HG03045 (cell line): ENCODE data around the gene MYRIP.

Experiments used
- ATAC-seq: cut with Tn5 transposase; IDR thresholded peaks from one replicate; pipeline ENCODE4 v1.9.1; 2021; ENCODE audit warnings: mild to moderate bottlenecking, moderate library complexity; ENCODE audit not compliant: unreplicated experiment

MYRIP gene

GRCh38 chr3:40172560-40172959, 363.2 kb downstream of the MYRIP start:
- no peak for ATAC-seq

DNA sequence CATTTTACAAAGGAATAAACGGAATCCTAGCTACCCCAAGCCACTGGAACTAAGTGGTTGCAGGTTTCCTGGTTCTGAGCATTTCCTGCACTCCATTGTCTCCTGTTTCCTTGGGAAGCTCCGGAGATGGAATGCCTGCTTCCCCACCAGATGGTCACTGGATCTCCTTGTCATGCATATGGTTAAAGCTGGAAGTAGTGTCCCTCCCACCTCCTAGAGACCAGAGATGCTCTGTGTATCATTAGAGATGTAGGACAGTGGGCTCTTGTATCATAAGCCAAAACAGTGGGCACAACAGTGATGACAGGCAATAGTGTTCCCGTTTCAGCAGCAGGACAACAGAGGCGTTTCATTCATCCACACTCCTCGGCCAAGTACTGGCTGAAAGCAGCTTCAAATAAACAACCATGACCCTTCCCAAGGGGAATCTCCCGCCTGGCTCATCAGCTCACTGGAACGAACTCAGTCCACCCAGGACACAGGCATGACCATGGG, 363.9 kb downstream of the MYRIP start:
- no peak for ATAC-seq

DNA sequence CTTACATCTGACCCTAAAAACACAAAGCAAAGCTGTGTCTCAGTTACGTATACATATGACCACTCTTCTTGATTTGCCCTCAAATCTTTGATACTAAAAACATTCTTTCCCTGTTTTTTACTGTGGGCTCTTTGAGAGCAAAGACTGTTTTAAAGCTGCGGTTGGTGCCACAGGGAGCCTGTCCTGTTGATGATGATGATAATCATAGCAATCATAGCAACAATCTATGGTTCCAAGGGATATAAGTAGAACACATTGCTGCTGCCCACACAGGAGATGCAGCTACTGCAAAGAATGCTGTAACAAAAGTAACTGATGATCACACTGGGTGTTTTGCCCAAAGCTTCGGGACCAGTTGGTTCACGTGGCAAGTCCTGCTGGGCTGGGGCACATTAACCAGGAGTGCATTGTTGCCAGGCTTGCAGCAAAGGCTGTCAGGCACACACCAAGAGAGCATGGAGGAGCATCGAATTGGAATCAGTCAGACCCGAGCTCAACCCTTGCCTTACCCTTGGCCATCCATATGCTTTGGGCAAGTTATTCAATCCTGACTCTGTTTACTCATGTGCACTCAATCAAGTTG, 368.7 kb downstream of the MYRIP start:
- no peak for ATAC-seq

GRCh38 chr3:40179016-40179415, 369.6 kb downstream of the MYRIP start:
- ATAC-seq = no peak

GRCh38 chr3:40181182-40181581, 371.8 kb downstream of the MYRIP start:
- no peak for ATAC-seq

DNA sequence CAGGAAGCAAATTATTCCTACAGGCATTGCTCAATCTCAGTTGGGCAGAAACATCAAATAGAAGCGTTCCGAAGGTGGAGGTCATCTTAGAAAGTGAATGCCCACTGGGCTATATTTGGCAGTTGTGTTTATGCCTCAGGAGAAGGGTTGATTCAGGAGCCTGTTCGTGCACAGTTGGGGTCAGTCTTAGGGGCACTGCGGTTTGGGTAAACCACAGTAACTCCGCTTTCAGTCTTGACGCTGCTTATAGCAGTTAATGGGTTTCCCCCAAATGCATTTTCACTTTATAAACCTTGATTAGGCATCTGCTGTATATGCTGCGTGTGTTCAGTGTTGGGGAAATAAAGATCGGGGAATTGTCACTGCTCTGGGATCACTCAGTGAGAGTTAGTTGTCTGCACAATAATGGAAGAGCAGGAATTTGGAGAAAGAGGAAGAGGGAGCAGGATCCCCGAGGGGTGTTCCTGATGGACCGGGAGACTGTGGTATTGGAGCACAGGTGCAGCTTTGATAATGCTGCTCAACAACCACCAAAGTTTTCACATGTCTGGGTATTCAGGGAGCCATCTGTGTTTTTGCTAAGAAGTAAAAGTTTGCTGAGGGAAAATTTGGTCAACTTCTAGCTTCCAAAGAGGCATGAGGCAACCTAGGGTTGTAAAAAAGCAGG, 375.8 kb downstream of the MYRIP start:
- ATAC-seq = peak; percentile 58

DNA sequence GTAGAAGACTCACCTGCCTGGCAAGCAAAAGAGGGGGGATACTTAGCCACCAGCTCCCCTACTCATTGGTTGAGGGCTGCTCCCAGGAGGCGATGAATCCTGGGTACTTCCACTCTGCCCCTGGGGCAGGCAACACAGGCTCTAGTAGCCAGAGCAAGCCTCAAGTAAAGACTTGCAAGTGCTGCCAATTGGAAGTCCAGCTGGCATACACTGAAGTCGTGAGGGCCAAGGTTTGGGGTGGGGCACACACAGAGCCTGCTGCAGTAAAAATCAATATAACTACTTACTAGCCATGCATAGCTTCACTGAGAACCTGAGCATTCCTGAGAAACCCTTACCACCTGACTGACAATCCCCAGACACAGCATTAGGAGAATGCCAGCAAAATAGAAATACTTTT, 377.1 kb downstream of the MYRIP start:
- no peak for ATAC-seq

- ATAC-seq = peak; percentile 66
Observed at GRCh38 chr3:40187945-40188344, 378.5 kb downstream of the MYRIP start.

GRCh38 chr3:40189118-40189517, 379.7 kb downstream of the MYRIP start:
- ATAC-seq = no peak

DNA sequence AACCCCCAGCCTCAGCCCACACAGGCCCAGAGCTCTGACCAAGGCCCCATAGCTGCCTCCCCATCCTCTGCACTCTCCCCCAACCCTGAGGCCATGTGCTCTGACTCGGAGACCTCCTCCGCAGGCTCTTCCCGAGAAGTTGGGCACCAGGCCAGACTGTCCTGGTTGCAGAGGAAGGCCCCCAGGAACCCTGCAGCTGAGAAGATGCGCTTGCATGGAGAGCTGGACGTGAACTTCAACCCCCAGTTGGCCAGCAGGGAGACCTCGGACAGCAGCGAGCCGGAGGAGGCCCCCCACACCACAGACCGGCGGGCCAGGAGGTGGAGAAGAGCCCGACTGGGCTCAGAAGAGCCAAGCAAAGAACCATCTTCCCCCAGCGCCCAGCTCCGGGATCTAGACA, 380.6 kb downstream of the MYRIP start:
- ATAC-seq = no peak

- no peak for ATAC-seq
Observed at GRCh38 chr3:40191251-40191650, 381.8 kb downstream of the MYRIP start.

DNA sequence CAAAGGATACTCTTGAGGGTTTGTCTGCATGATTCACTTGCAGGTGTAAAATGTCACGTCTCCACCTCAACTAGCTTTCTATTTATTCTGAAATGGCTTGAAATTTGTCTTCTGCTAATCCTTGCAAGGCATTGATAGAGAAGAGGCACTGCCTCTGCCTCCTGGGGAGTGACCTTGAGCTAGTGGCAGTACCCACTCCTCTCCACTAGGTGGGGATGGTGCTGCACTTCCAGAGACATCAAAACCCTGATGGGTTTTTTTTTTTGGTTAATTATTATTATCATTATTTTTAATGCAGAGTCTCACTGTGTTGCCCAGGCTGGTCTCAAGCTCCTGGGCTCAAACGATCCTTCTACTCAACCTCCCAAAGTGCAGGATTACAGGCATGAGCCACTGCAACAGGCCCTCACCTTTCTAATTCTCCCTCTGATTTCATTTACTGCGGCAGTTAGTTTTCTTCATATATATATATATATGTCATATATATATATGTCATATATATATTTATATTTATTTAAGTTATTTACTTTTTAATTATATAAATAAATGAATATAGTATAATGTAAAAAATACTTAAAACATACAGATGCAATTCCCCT, 382.5 kb downstream of the MYRIP start:
- peak; percentile 51 for ATAC-seq

DNA sequence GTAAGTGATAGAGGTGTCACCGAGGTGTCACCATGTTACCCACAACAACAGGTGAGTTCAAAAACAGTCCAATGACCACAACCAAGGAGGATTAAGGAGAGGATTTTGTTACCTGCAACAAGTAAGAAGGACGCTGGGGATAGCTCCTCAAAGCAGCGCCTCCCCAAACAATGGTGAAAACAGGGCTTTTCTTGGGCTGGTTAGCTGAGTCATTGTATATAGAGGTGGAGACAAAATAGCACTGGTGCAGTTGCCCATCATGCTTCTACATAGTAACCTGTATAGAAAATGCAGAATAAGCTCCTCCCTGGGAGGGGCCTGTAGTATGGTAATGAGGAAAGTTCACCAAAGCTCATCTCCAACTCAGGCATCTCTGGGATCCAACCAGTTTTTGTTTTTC, 383.2 kb downstream of the MYRIP start:
- no peak for ATAC-seq

DNA sequence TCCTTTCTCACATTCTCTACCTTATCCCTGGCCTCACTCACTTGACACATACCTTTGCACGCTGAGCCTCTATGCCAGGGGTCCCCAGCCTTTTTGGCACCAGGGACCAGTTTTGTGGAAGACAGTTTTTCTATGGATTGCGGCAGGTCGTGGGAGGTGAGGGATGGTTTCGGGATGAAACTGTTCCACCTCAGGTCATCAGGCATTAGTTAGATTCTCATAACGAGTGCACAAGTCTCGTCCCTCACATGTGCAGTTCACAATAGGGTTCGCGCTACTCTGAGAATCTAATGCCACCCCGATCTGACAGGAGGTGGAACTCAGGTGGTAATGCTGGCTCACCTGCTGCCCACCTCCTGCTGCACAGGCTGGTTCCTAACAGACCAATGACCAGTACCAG, 387.6 kb downstream of the MYRIP start:
- ATAC-seq = no peak

- ATAC-seq = no peak
Observed at GRCh38 chr3:40200692-40201316, 391.4 kb downstream of the MYRIP start.

DNA sequence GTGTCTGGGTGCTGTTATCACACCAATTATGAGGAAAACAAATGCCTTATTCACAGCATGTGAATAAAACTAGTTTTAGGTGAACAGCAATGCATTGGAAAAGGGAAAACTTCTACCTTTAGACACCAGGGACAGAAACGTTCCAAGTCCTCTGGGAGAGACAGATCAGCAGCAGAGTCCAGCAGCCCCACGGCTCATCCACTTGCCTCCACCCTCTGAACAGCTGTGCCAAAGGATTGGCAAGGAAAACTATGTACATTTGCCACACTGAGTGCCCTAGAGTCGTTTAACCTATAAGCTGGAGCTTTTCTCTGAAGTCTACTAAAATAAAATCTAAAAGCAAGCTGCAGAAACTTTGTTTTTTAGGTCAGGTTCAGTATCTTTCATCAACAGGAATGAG, 392.4 kb downstream of the MYRIP start:
- ATAC-seq = no peak

- ATAC-seq = no peak
Observed at GRCh38 chr3:40206522-40206921, 397.1 kb downstream of the MYRIP start.

- ATAC-seq = no peak
Observed at GRCh38 chr3:40207796-40208195, 398.4 kb downstream of the MYRIP start.

DNA sequence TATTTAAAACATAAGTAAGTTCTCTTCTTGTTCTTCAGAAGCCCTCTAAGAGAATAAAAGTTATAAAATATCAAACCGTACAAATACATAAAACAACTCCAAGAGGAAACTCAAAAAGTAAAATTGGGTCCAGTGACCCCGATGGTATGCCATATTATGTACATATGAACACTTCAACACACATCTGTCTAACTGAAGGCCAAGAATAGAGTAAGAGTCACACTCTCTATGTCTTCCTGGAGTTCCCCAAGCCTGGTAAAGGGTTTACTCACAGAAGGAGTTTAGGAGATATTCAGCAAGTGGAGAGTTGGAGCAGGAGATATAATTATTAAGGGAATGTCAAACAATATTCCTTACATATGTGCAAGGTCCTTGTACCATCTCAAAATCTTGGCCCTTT, 398.8 kb downstream of the MYRIP start:
- ATAC-seq = no peak

- no peak for ATAC-seq
Observed at GRCh38 chr3:40211579-40211978, 402.2 kb downstream of the MYRIP start.

DNA sequence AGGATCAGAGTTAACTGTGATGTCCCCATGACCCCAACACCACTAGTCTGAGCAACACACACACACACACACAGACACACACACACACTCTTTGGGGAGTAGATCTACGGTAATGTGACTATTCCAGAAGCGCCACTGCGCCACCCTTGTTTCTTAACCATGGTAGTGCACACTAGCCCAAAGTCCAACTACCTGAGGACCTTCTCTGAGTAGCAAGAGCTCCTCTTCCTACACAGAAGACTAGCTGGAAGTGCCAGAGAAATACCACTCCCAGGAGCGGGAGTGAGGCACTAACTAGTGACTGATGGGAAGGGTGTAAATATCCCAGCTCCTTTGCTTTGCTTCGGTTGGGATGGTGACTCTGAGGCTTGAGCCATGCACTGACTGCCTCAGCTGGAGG, 404.1 kb downstream of the MYRIP start:
- no peak for ATAC-seq

DNA sequence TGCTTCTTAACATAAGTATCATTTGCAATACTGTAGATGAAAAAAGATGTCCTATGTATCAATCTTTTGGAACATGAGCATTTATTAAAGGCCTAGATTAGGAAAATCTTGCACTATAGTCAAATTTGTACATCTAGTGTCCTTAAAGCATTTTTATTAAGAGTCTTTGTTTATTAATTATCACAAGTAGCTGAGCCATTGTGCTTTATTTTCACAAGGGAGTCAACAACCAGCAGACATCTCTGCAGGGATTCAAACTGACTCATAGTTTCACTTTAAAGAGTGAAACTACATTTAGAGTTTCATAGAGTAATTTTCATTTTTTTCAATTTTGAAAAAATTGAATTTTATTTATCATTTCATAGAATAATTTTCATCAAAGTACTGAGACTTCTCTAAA, 405.6 kb downstream of the MYRIP start:
- no peak for ATAC-seq
